Activated T-helper 2 cell treated with anti-CD3 and anti-CD28 coated beads, Interferon-gamma antibody, Interleukin-2, Interleukin-4, amounts not matched to agents 10 μg/mL and 5 μg/mL and 100 μg/mL, durations not matched to agents 14 hours and 24 hours and 36 hours (primary cell): ENCODE measurements around the gene GLYATL2. TPM values are rescaled to one million over a fixed set of nuclear protein-coding genes. Genes with fewer than 3 reads are reported as not detected.

Experiments
- DNase-seq: peaks from one replicate; pipeline ENCODE4 v3.0.0; 2021; ENCODE audit warnings: low spot score
- H3K27ac Mint-ChIP-seq: one replicate; pipeline ENCODE4 v1.8.0; 2021; ENCODE audit warnings: mixed read lengths
- H3K27me3 Mint-ChIP-seq: one replicate; pipeline ENCODE4 v1.8.0; 2021; ENCODE audit warnings: low read depth, mixed read lengths
- H3K36me3 Mint-ChIP-seq: one replicate; pipeline ENCODE4 v1.8.0; 2021; ENCODE audit warnings: low read depth, mixed read lengths
- H3K4me1 Mint-ChIP-seq: one replicate; pipeline ENCODE4 v1.8.0; 2021; ENCODE audit warnings: low read depth, mixed read lengths
- H3K4me3 Mint-ChIP-seq: one replicate; pipeline ENCODE4 v1.8.0; 2021; ENCODE audit warnings: low read depth, mild to moderate bottlenecking, moderate library complexity, mixed read lengths
- H3K9me3 Mint-ChIP-seq: one replicate; pipeline ENCODE4 v1.8.0; 2021; ENCODE audit warnings: mixed read lengths
- intact Hi-C: fragments of 100-400 bp; cut with micrococcal nuclease; formaldehyde crosslinking; loops from one replicate; pipeline ENCODE4 v1.15.1; 2023
- total RNA-seq: library from RNA; stranded (reverse); gene quantifications from 2 replicates; pipeline ENCODE4 v1.2.3, GENCODE V29; 2022

GLYATL2 gene, protein sequence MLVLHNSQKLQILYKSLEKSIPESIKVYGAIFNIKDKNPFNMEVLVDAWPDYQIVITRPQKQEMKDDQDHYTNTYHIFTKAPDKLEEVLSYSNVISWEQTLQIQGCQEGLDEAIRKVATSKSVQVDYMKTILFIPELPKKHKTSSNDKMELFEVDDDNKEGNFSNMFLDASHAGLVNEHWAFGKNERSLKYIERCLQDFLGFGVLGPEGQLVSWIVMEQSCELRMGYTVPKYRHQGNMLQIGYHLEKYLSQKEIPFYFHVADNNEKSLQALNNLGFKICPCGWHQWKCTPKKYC
- total RNA-seq = not detected in 2 replicates

GRCh38 chr11:58844361-58845005, at the start of gene GLYATL2:
GLYATL2 (minus strand) TSS chr11:58844704; CDS start chr11:58839612, 5,092 bp downstream.
- Mint-ChIP-seq H3K4me3 (no peak within 1 kb of the TSS), H3K9me3 (no peaks in the 10 kb centered on the region), H3K36me3 (no peaks in the 10 kb centered on the region), H3K27ac (no peak within 1 kb of the TSS), H3K4me1 (no peaks in the 10 kb centered on the region), H3K27me3 (peaks cover 8% of the 10 kb centered on the region)
- intact Hi-C loops = no loop called here
- no peak for DNase-seq

- intact Hi-C loops = no loop called here
- Mint-ChIP-seq H3K4me3 (no peak overlapping the region), H3K27me3 (no peaks in the 10 kb centered on the region), H3K9me3 (no peaks in the 10 kb centered on the region), H3K36me3 (no peaks in the 10 kb centered on the region), H3K27ac (no peak overlapping the region), H3K4me1 (no peaks in the 10 kb centered on the region)
- DNase-seq = no peak
Measured at GRCh38 chr11:58893899-58894298, 49.4 kb upstream of the GLYATL2 start.

DNA sequence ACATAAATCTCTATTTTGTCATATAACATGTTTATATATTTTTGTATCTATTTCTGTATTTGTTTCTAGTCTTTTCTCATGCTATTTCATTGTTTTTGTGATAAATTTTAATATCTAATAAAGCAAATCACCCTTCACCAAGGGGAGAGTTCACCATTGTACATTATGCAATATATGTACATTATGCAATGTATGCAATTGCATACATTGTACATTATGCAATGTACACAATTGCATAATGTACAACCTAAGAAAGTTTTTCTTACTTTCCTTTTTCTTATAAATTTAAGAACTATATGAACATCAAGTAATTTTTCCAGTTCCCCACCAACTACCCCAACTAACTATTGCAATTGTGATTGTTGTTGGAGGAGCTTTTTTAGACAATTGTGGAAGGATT, 44.1 kb upstream of the GLYATL2 start:
- Mint-ChIP-seq H3K4me3 (no peak overlapping the region), H3K4me1 (no peaks in the 10 kb centered on the region), H3K27ac (no peak overlapping the region), H3K9me3 (no peaks in the 10 kb centered on the region), H3K27me3 (peaks cover 3% of the 10 kb centered on the region), H3K36me3 (no peaks in the 10 kb centered on the region)
- intact Hi-C loops = no loop called here
- no peak for DNase-seq

GRCh38 chr11:58887452-58887851, 42.9 kb upstream of the GLYATL2 start:
- H3K27ac Mint-ChIP-seq = no peak overlapping the region
- no peaks in the 10 kb centered on the region for H3K4me1 Mint-ChIP-seq
- no peaks in the 10 kb centered on the region for H3K36me3 Mint-ChIP-seq
- intact Hi-C loops = no loop called here
- no peak overlapping the region for H3K4me3 Mint-ChIP-seq
- no peak for DNase-seq
- no peaks in the 10 kb centered on the region for H3K9me3 Mint-ChIP-seq
- H3K27me3 Mint-ChIP-seq = peaks cover 3% of the 10 kb centered on the region

DNA sequence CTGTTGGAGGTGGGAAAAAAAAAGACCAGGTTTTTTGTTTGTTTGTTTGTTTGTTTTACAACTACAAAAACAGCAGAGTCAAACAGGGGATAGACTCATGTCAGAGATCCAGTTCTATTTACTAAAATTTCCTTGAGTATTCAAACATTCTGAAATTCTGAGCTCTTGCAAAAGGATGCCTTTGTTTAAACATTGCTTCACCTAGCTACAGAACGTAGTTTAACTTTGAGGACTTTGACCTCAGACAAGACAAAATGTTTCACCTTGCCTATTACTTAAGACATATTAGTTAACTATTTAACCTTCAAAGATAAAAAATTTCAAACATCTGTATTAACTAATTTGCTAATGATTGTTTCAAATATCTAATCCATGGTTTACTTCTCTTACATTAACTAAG, 36.1 kb upstream of the GLYATL2 start:
- Mint-ChIP-seq H3K4me1 (no peaks in the 10 kb centered on the region), H3K27ac (no peak overlapping the region), H3K27me3 (no peaks in the 10 kb centered on the region), H3K36me3 (no peaks in the 10 kb centered on the region), H3K9me3 (no peaks in the 10 kb centered on the region), H3K4me3 (no peak overlapping the region)
- intact Hi-C loops = no loop called here
- DNase-seq = no peak

GRCh38 chr11:58880166-58880565, 35.7 kb upstream of the GLYATL2 start:
- intact Hi-C loops = no loop called here
- H3K4me3 Mint-ChIP-seq = no peak overlapping the region
- H3K9me3 Mint-ChIP-seq = no peaks in the 10 kb centered on the region

DNA sequence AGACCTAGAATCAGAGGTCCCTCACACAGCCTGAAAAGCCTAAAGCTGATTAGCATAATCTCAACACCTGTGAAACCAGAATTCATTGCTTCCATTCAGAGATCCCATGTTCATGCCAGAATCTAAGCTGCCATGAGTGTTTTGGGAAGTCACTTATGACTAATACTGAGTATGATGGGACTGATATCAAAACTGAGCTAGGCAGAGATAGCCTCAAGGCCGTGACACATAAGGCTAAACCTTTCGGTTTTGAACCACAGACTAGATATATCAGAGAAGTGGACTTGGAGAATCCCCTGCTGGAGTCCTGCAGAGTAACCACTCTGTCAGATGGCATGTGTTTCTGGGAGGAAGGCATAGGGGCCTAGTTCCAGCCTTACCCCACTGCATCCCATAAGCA, 23.1 kb upstream of the GLYATL2 start:
- no peak overlapping the region for H3K4me3 Mint-ChIP-seq
- H3K27me3 Mint-ChIP-seq = no peaks in the 10 kb centered on the region
- no peaks in the 10 kb centered on the region for H3K9me3 Mint-ChIP-seq
- DNase-seq = no peak
- intact Hi-C loops = no loop called here
- H3K27ac Mint-ChIP-seq = no peak overlapping the region
- no peaks in the 10 kb centered on the region for H3K4me1 Mint-ChIP-seq
- H3K36me3 Mint-ChIP-seq = no peaks in the 10 kb centered on the region

More at GRCh38 chr11:58880166-58880565, 35.7 kb upstream of the GLYATL2 start:
- H3K27me3 Mint-ChIP-seq = no peaks in the 10 kb centered on the region
- H3K27ac Mint-ChIP-seq = no peak overlapping the region
- no peaks in the 10 kb centered on the region for H3K36me3 Mint-ChIP-seq
- H3K4me1 Mint-ChIP-seq = no peaks in the 10 kb centered on the region
- no peak for DNase-seq

DNA sequence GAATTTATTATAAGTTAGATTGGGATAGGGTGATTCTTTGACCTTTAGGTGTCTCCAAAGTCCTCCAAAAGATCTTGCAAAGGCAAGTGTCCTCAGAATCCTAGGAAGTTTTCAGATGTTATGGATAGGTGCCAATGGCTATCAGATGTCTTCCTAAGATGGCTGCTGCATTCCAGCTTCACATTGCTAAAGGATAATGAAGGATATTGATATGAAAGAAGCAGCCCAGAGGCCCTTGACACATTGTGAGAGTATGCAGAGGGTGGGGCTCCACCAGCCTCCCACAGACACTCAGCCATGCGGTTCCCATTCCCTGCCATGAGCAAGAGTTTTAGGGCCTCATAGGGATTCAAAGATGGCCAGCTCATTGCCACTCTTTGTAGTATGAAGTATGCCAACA, 22.3 kb upstream of the GLYATL2 start:
- Mint-ChIP-seq H3K36me3 (no peaks in the 10 kb centered on the region), H3K27me3 (no peaks in the 10 kb centered on the region), H3K4me3 (no peak overlapping the region), H3K9me3 (peaks cover 6% of the 10 kb centered on the region), H3K4me1 (no peaks in the 10 kb centered on the region), H3K27ac (no peak overlapping the region)
- DNase-seq = no peak
- intact Hi-C loops = no loop called here

DNA sequence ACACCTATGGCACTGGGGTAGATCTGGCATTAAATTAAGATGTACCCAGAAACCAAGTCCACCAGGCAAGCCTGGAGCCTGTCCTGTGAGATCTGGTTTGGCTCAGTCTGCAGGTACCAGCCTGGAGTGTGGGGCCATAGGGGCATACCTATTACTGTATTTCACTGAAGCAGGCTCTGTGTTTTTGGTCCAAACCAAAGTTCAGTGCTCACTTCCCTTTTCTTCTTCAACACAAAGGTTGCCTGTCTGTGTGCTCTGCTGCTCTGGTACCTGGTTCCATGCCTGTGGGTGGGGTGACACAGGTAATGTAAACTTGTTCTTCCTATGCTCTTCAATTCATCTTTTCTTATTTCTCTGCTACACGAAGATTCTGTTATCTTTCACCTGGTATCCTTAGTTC, 19.8 kb upstream of the GLYATL2 start:
- H3K4me3 Mint-ChIP-seq = no peak overlapping the region
- H3K27ac Mint-ChIP-seq = no peak overlapping the region
- DNase-seq = no peak
- H3K4me1 Mint-ChIP-seq = no peaks in the 10 kb centered on the region
- H3K9me3 Mint-ChIP-seq = peaks cover 6% of the 10 kb centered on the region
- intact Hi-C loops = no loop called here
- H3K27me3 Mint-ChIP-seq = no peaks in the 10 kb centered on the region
- no peaks in the 10 kb centered on the region for H3K36me3 Mint-ChIP-seq

- H3K27me3 Mint-ChIP-seq = no peaks in the 10 kb centered on the region
- peaks cover 6% of the 10 kb centered on the region for H3K9me3 Mint-ChIP-seq
- no peak for DNase-seq
- no peaks in the 10 kb centered on the region for H3K36me3 Mint-ChIP-seq
- no peak overlapping the region for H3K4me3 Mint-ChIP-seq
- H3K27ac Mint-ChIP-seq = no peak overlapping the region
- H3K4me1 Mint-ChIP-seq = no peaks in the 10 kb centered on the region
- intact Hi-C loops = no loop called here
Measured at GRCh38 chr11:58863697-58864096, 19.2 kb upstream of the GLYATL2 start.

GRCh38 chr11:58861533-58861932, 17.0 kb upstream of the GLYATL2 start:
- intact Hi-C loops = no loop called here
- no peaks in the 10 kb centered on the region for H3K4me1 Mint-ChIP-seq
- DNase-seq = no peak
- H3K9me3 Mint-ChIP-seq = peaks cover 6% of the 10 kb centered on the region
- H3K27ac Mint-ChIP-seq = no peak overlapping the region
- H3K27me3 Mint-ChIP-seq = no peaks in the 10 kb centered on the region
- H3K36me3 Mint-ChIP-seq = no peaks in the 10 kb centered on the region
- H3K4me3 Mint-ChIP-seq = no peak overlapping the region

DNA sequence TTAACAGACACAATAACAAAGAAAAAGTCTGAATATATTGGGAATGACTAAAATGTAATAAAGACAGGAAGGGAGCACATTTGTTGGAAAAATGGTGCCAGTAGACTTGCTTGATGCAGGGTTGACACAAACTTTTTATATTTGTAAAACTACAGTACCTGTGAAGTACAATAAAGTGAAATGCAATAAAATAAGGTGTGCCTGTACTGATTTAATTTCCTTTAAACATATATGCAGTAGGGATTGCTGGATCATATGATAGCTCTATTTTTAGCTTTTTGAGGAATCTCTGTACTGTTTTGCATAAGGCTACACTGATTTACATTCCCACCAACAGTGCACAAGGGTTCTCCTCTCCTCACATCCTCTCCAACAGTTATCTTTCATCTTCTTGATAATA, 12.3 kb upstream of the GLYATL2 start:
- Mint-ChIP-seq H3K27ac (no peak overlapping the region), H3K9me3 (no peaks in the 10 kb centered on the region), H3K36me3 (no peaks in the 10 kb centered on the region), H3K27me3 (no peaks in the 10 kb centered on the region), H3K4me3 (no peak overlapping the region), H3K4me1 (no peaks in the 10 kb centered on the region)
- DNase-seq = no peak
- intact Hi-C loops = no loop called here

GRCh38 chr11:58845386-58845785, 882 bp upstream of the GLYATL2 start:
- intact Hi-C loops = no loop called here
- Mint-ChIP-seq H3K4me1 (no peaks in the 10 kb centered on the region), H3K4me3 (no peak overlapping the region)

More at GRCh38 chr11:58845386-58845785, 882 bp upstream of the GLYATL2 start:
- DNase-seq = no peak
- Mint-ChIP-seq H3K36me3 (no peaks in the 10 kb centered on the region), H3K9me3 (no peaks in the 10 kb centered on the region), H3K27me3 (peaks cover 8% of the 10 kb centered on the region), H3K27ac (no peak overlapping the region)
